CD14-positive monocyte (primary cell): ENCODE measurements around the gene SLC1A7. TPM values are rescaled to one million over a fixed set of nuclear protein-coding genes. Genes with fewer than 3 reads are reported as not detected.

Experiments used
- DNase-seq, 3 donors: peaks; one replicate each; pipeline ENCODE4 v3.0.0-alpha.2; 2011 to 2022
- H2AFZ ChIP-seq: 2 replicates; pipeline ENCODE4 v1.6.0; 2012; ENCODE audit warnings: mild to moderate bottlenecking, low read depth, low read length, inconsistent platforms; ENCODE audit not compliant: insufficient read depth, poor library complexity, severe bottlenecking
- H3K27ac ChIP-seq, 2 donors: 1 replicate in 1 of 2; 2 replicates in 1 of 2; pipeline ENCODE4 v1.5.1; 2012 to 2013; ENCODE audit warnings: low read length in 2 of 2, control low read depth in 1 of 2, inconsistent platforms in 1 of 2, low read depth in 1 of 2, mild to moderate bottlenecking in 1 of 2
- H3K27me3 ChIP-seq, 2 donors: one replicate each; pipeline versions ENCODE4 v1.6.0 to v1.6.1; 2011 to 2013; ENCODE audit warnings: low read length in 2 of 2; ENCODE audit not compliant: control insufficient read depth in 2 of 2, insufficient read depth in 2 of 2
- H3K36me3 ChIP-seq, 2 donors: replicated peaks in 1 of 2; 1 replicate in 1 of 2; 2 replicates in 1 of 2; pipeline versions ENCODE4 v1.5.1 to v1.6.1; 2012 to 2013; ENCODE audit warnings: low read length in 2 of 2, control low read depth in 1 of 2, inconsistent platforms in 1 of 2, mild to moderate bottlenecking in 1 of 2; ENCODE audit not compliant: insufficient read depth in 2 of 2, control insufficient read depth in 1 of 2
- H3K4me1 ChIP-seq, 2 donors: 1 replicate in 1 of 2; 2 replicates in 1 of 2; pipeline versions ENCODE4 v1.5.1 to v1.6.1; 2012 to 2013; ENCODE audit warnings: low read length in 2 of 2, control low read depth in 1 of 2, inconsistent platforms in 1 of 2, mild to moderate bottlenecking in 1 of 2, moderate library complexity in 1 of 2; ENCODE audit not compliant: insufficient read depth in 2 of 2, control insufficient read depth in 1 of 2
- H3K4me2 ChIP-seq: replicated peaks from 2 replicates; pipeline ENCODE3; 2012; ENCODE audit warnings: low read length, moderate library complexity, mild to moderate bottlenecking; ENCODE audit not compliant: poor library complexity, severe bottlenecking; ENCODE audit errors: extremely low read depth
- H3K4me3 ChIP-seq, 3 experiments: fragments of 200-600 bp in 1 of 3; sonication (generic) in 1 of 3; replicated peaks in 1 of 3; 1 replicate in 2 of 3; 2 replicates in 1 of 3; pipeline ENCODE4 v1.5.1; 2011 to 2013; ENCODE audit warnings: low read length in 3 of 3, mild to moderate bottlenecking in 3 of 3, control low read depth in 2 of 3, low read depth in 2 of 3, inconsistent platforms in 1 of 3, moderate library complexity in 1 of 3
- H3K79me2 ChIP-seq: 2 replicates; pipeline ENCODE4 v1.6.0; 2012; ENCODE audit warnings: mild to moderate bottlenecking, control low read depth, inconsistent platforms, low read length, moderate library complexity; ENCODE audit not compliant: insufficient read depth
- H3K9ac ChIP-seq: 2 replicates; pipeline ENCODE4 v1.6.0; 2017; ENCODE audit warnings: low read length, mild to moderate bottlenecking; ENCODE audit not compliant: insufficient read depth, poor library complexity, severe bottlenecking
- H3K9me3 ChIP-seq, 2 donors: replicated peaks in 1 of 2; 1 replicate in 1 of 2; 2 replicates in 1 of 2; pipeline versions ENCODE4 v1.5.1 to v1.6.1; 2012 to 2013; ENCODE audit warnings: low read length in 2 of 2, control low read depth in 1 of 2; ENCODE audit not compliant: control insufficient read depth in 1 of 2, insufficient read depth in 1 of 2
- H4K20me1 ChIP-seq: 2 replicates; pipeline ENCODE4 v1.6.0; 2012; ENCODE audit warnings: mild to moderate bottlenecking, low read length, control low read depth, moderate library complexity; ENCODE audit not compliant: insufficient read depth
- H3K27ac Mint-ChIP-seq, 7 donors: one replicate each; pipeline ENCODE4 v1.8.0; 2020; ENCODE audit warnings: mild to moderate bottlenecking in 7 of 7, mixed read lengths in 7 of 7, moderate library complexity in 6 of 7, inconsistent platforms in 2 of 7
- H3K27me3 Mint-ChIP-seq, 3 donors: one replicate each; pipeline ENCODE4 v1.8.0; 2021 to 2022; ENCODE audit warnings: low read depth in 3 of 3, mild to moderate bottlenecking in 3 of 3, mixed read lengths in 3 of 3, moderate library complexity in 3 of 3, inconsistent platforms in 1 of 3
- H3K36me3 Mint-ChIP-seq, 2 donors: one replicate each; pipeline ENCODE4 v1.8.0; 2020; ENCODE audit warnings: mixed read lengths in 2 of 2, inconsistent platforms in 1 of 2, mild to moderate bottlenecking in 1 of 2
- H3K4me1 Mint-ChIP-seq: one replicate; pipeline ENCODE4 v1.8.0; 2020; ENCODE audit warnings: mild to moderate bottlenecking, mixed read lengths
- H3K4me3 Mint-ChIP-seq, 2 donors: one replicate each; pipeline ENCODE4 v1.8.0; 2020; ENCODE audit warnings: mild to moderate bottlenecking in 2 of 2, mixed read lengths in 2 of 2, moderate library complexity in 1 of 2
- H3K9me3 Mint-ChIP-seq, 7 donors: one replicate each; pipeline ENCODE4 v1.8.0; 2020 to 2022; ENCODE audit warnings: mixed read lengths in 7 of 7, mild to moderate bottlenecking in 6 of 7, moderate library complexity in 6 of 7, inconsistent platforms in 2 of 7
- WGBS: methylation state at CpG from one replicate; pipeline ENCODE4 v1.1.5; 2013; ENCODE audit warnings: missing lambda C conversion rate; ENCODE audit not compliant: insufficient coverage; 5-methylcytosine and 5-hydroxymethylcytosine counted together
- intact Hi-C, 2 donors: fragments of 100-400 bp; cut with micrococcal nuclease; formaldehyde crosslinking; loops; one replicate each; pipeline versions ENCODE4 v1.15.0 to v1.15.1; 2023
- polyA plus RNA-seq, 3 donors: library from polyadenylated mRNA; depleted of rRNA in 1 of 3; unstranded in 2 of 3; stranded (reverse) in 1 of 3; fragments of 300-500 nt in 2 of 3; fragments of >200 nt in 1 of 3; fragmentation: Illumina TruSeq in 2 of 3; gene quantifications; 1 replicate in 2 of 3; 2 replicates in 1 of 3; pipeline ENCODE4 v1.2.3, GENCODE V29; 2012 to 2021
- TF ChIP-seq, protein P1 (sequence below): fragments of 200-600 bp; IDR thresholded peaks from one replicate; pipeline ENCODE4 v1.8.0; 2022; ENCODE audit warnings: antibody characterized with exemption, mild to moderate bottlenecking

Gene SLC1A7
- polyA plus RNA-seq, 3 donors = not detected

DNA sequence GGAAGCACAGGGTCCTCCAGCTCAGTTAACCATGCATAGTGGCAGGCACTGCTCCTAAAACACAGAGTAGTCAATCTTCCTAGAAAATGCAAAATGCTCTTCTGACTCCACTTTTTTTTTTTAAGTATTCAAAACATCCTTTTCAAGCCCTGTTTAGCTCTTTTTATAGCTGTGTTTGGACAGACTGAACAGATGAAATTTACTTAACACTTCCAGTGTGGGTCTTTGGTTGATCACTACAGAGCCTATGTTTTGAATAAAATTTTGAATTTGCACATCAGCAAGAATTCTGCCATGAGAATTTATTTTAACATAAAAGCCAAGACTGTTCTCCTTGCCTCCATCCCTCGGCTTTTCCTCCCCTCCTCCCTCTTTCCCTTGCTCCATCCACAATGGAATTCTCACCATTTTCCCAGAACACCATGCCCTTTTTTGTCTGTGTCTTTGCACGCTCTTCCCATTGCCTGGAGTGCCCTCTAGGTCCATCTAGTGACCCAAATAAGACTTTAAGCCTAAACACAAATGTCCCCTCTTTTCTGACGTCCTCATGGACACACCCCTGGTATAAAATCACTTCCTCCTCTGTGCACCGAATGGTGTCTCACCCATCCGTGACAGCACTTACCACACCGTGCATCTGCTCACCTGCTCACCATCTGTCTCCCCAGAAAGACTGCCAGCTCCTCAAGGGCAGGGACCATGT, 30.1 kb upstream of the SLC1A7 start:
- no peaks in the 10 kb centered on the region for H3K9me3 Mint-ChIP-seq
- 40% methylated on average over 4 of the region's 6 CpGs for WGBS
- Histone ChIP-seq H3K27me3 (peaks cover 0 to 4% of the 10 kb centered on the region in 2 donors), H3K9ac (no peak overlapping the region), H4K20me1 (no peaks in the 10 kb centered on the region), H3K9me3 (no peaks in the 10 kb centered on the region), H3K4me2 (no peak overlapping the region), H3K4me3 (no peak overlapping the region), H3K79me2 (no peaks in the 10 kb centered on the region), H3K36me3 (no peaks in the 10 kb centered on the region), H3K4me1 (no peaks in the 10 kb centered on the region), H3K27ac (no peak overlapping the region), H2AFZ (no peak overlapping the region)
- peaks cover 4 to 13% (median 12%) of the 10 kb centered on the region in 3 donors for H3K27me3 Mint-ChIP-seq
- DNase-seq = no peak
- peaks cover 5% of the 10 kb centered on the region for H3K4me1 Mint-ChIP-seq
- TF ChIP-seq, protein P1, sequence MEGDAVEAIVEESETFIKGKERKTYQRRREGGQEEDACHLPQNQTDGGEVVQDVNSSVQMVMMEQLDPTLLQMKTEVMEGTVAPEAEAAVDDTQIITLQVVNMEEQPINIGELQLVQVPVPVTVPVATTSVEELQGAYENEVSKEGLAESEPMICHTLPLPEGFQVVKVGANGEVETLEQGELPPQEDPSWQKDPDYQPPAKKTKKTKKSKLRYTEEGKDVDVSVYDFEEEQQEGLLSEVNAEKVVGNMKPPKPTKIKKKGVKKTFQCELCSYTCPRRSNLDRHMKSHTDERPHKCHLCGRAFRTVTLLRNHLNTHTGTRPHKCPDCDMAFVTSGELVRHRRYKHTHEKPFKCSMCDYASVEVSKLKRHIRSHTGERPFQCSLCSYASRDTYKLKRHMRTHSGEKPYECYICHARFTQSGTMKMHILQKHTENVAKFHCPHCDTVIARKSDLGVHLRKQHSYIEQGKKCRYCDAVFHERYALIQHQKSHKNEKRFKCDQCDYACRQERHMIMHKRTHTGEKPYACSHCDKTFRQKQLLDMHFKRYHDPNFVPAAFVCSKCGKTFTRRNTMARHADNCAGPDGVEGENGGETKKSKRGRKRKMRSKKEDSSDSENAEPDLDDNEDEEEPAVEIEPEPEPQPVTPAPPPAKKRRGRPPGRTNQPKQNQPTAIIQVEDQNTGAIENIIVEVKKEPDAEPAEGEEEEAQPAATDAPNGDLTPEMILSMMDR = no peak
- H3K4me3 Mint-ChIP-seq = peak overlapping the region in 1 of 2 donors; percentile 51
- H3K27ac Mint-ChIP-seq = peak overlapping the region in 1 of 7 donors; percentile 35
- intact Hi-C loops = no loop called here
- no peaks in the 10 kb centered on the region for H3K36me3 Mint-ChIP-seq

DNA sequence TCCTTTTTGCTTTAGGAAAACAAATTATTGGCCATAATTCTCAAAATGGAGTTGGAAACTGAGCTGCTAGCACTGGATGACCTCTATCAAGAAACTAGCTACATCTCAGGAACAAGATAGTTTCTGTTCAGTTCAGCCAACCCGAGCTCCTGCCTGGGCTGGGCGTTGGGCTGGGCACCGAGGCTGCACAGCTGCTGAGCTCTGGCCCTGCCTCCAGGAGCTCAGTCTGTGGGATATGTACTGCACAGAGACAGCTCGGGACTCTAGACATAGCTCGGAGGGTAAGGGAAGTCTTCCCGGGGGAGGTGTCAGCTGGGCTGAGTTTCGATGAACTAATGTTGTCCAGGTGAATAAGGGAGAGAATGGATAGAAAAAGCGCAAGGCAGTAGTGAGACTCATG, 24.5 kb upstream of the SLC1A7 start:
- H3K27ac Mint-ChIP-seq = peak overlapping the region in 1 of 7 donors; percentile 25
- Histone ChIP-seq H3K27ac (no peak overlapping the region), H4K20me1 (no peaks in the 10 kb centered on the region), H3K4me2 (no peak overlapping the region), H3K9ac (no peak overlapping the region), H3K4me3 (no peak overlapping the region), H3K36me3 (no peaks in the 10 kb centered on the region), H3K27me3 (no peaks in the 10 kb centered on the region), H2AFZ (no peak overlapping the region), H3K79me2 (no peaks in the 10 kb centered on the region), H3K4me1 (no peaks in the 10 kb centered on the region), H3K9me3 (no peaks in the 10 kb centered on the region)
- DNase-seq = no peak
- no peak overlapping the region for H3K4me3 Mint-ChIP-seq
- peaks cover 0 to 8% (median 3%) of the 10 kb centered on the region in 3 donors for H3K27me3 Mint-ChIP-seq
- intact Hi-C loops = no loop called here
- no peaks in the 10 kb centered on the region for H3K9me3 Mint-ChIP-seq
- H3K4me1 Mint-ChIP-seq = peaks cover 3% of the 10 kb centered on the region
- WGBS = 97% methylated on average over 8 of the region's 8 CpGs
- TF ChIP-seq, protein P1 = no peak
- no peaks in the 10 kb centered on the region for H3K36me3 Mint-ChIP-seq
